SU-DHL-6 (cell line): ENCODE results near the gene TUBB6.

Source experiments
- H2AFZ ChIP-seq: fragments of 200-600 bp; sonication (generic); 2 replicates; pipeline ENCODE4 v1.6.1; 2014; ENCODE audit warnings: low read depth, mild to moderate bottlenecking, moderate library complexity, mixed read lengths, antibody characterized with exemption, low read length; ENCODE audit not compliant: severe bottlenecking
- H3F3A ChIP-seq: fragments of 200-600 bp; shearing (Covaris generic); 2 replicates; pipeline ENCODE4 v1.6.0; 2016; ENCODE audit warnings: antibody characterized with exemption, mild to moderate bottlenecking; ENCODE audit not compliant: insufficient read depth
- H3K27ac ChIP-seq: fragments of 200-600 bp; sonication (generic); 2 replicates; pipeline ENCODE4 v1.5.1; 2016; ENCODE audit warnings: low read depth, mild to moderate bottlenecking, low read length, moderate library complexity, mixed read lengths
- H3K27me3 ChIP-seq: fragments of 200-600 bp; sonication (generic), shearing (Covaris generic); 2 replicates; pipeline ENCODE4 v1.6.0; 2014; ENCODE audit warnings: mild to moderate bottlenecking, low read length
- H3K36me3 ChIP-seq: fragments of 200-600 bp; sonication (generic); 2 replicates; pipeline ENCODE4 v1.6.1; 2014; ENCODE audit warnings: mild to moderate bottlenecking, low read length, mixed read lengths
- H3K4me2 ChIP-seq: fragments of 300-600, 200-600 bp; shearing (Covaris generic), sonication (generic); 2 replicates; pipeline ENCODE4 v1.6.0; 2014; ENCODE audit warnings: low read length, low read depth, mild to moderate bottlenecking; ENCODE audit not compliant: poor library complexity, severe bottlenecking
- H3K4me3 ChIP-seq: fragments of 200-600 bp; sonication (generic); 2 replicates; pipeline ENCODE4 v1.5.1; 2014; ENCODE audit warnings: antibody characterized with exemption, low read length, mild to moderate bottlenecking, mixed read lengths; ENCODE audit not compliant: insufficient read depth, poor library complexity, severe bottlenecking
- H3K79me2 ChIP-seq: fragments of 200-600 bp; sonication (generic); 2 replicates; pipeline ENCODE4 v1.6.1; 2014; ENCODE audit warnings: mild to moderate bottlenecking, low read length, moderate library complexity; ENCODE audit not compliant: insufficient read depth
- H3K9ac ChIP-seq: fragments of 200-600 bp; sonication (generic); 2 replicates; pipeline ENCODE4 v1.7.0; 2014; ENCODE audit warnings: mild to moderate bottlenecking, low read length
- H3K9me2 ChIP-seq: fragments of 200-600 bp; sonication (generic); replicated peaks from 2 replicates; pipeline ENCODE4 v1.6.1; 2014; ENCODE audit warnings: low read length; ENCODE audit not compliant: insufficient read depth
- H3K9me3 ChIP-seq: fragments of 200-600 bp; sonication (generic); 2 replicates; pipeline ENCODE4 v1.6.1; 2014; ENCODE audit warnings: low read length, mixed read lengths; ENCODE audit not compliant: insufficient read depth
- H4K20me1 ChIP-seq: fragments of 200-600 bp; sonication (generic); 2 replicates; pipeline ENCODE4 v1.6.1; 2014; ENCODE audit warnings: low read depth, mild to moderate bottlenecking, antibody characterized with exemption, low read length, moderate library complexity, mixed read lengths
- CTCF ChIP-seq: fragments of 200-600 bp; sonication (generic); IDR thresholded peaks from one replicate; pipeline ENCODE4 v1.5.1; 2017; ENCODE audit warnings: antibody characterized with exemption, mild to moderate bottlenecking, low read length, moderate library complexity; ENCODE audit not compliant: insufficient read depth, poor library complexity, severe bottlenecking
- EZH2phosphoT487 ChIP-seq: fragments of 200-600 bp; sonication (generic), shearing (Covaris generic); conservative IDR thresholded peaks from 2 replicates; pipeline ENCODE4 v1.6.1; 2018; ENCODE audit warnings: mild to moderate bottlenecking, antibody characterized with exemption, low read length, moderate library complexity, mixed read lengths

TUBB6 gene

GRCh38 chr18:12276736-12277554, 31.1 kb upstream of the TUBB6 start:
- no peak overlapping the region for H3K9ac ChIP-seq
- no peak overlapping the region for H3K4me2 ChIP-seq
- no peaks in the 10 kb centered on the region for H3K9me2 ChIP-seq
- H3K9me3 ChIP-seq, result no peaks in the 10 kb centered on the region
- TF ChIP-seq CTCF, result no peak
- no peak for TF ChIP-seq EZH2phosphoT487
- no peak overlapping the region for H3K27ac ChIP-seq
- no peaks in the 10 kb centered on the region for H4K20me1 ChIP-seq
- no peaks in the 10 kb centered on the region for H3K36me3 ChIP-seq
- no peak overlapping the region for H3K4me3 ChIP-seq
- no peak overlapping the region for H2AFZ ChIP-seq
- H3F3A ChIP-seq, result no peaks in the 10 kb centered on the region
- H3K27me3 ChIP-seq, result no peaks in the 10 kb centered on the region
- no peaks in the 10 kb centered on the region for H3K79me2 ChIP-seq

DNA sequence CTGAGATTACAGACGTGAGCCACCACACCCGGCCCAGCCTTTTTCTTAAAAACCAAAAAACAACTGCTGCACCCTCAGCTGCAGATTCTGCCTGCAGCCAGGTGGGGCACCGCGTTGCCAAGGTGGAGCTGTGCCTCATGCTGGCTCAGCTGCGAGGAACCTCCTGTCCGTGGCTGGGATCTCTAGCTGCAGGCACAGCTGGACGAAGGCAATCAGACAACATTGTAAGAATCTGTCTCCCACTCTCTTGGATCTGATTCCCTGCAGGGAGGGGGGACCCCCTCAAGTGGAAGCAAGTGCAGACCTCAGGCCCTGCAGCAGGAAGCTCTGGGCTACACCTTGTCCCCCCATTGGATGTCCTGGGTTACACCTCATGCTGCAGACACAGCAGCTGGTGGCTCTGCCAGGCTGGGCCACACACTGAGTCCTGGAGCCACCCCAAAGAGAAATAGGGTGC, 29.8 kb upstream of the TUBB6 start:
- H3K4me2 ChIP-seq, result no peak overlapping the region
- no peak overlapping the region for H3K9ac ChIP-seq
- no peaks in the 10 kb centered on the region for H3K9me2 ChIP-seq
- no peak overlapping the region for H2AFZ ChIP-seq
- H3K27ac ChIP-seq, result no peak overlapping the region
- H3F3A ChIP-seq, result no peaks in the 10 kb centered on the region
- TF ChIP-seq EZH2phosphoT487 (no peak), CTCF (no peak)
- H3K4me3 ChIP-seq, result no peak overlapping the region
- H3K79me2 ChIP-seq, result no peaks in the 10 kb centered on the region
- H3K9me3 ChIP-seq, result no peaks in the 10 kb centered on the region
- H4K20me1 ChIP-seq, result no peaks in the 10 kb centered on the region
- H3K36me3 ChIP-seq, result no peaks in the 10 kb centered on the region
- H3K27me3 ChIP-seq, result no peaks in the 10 kb centered on the region

- Histone ChIP-seq H3K9ac (no peak overlapping the region), H4K20me1 (no peaks in the 10 kb centered on the region), H3F3A (no peaks in the 10 kb centered on the region), H3K4me2 (no peak overlapping the region), H3K9me3 (no peaks in the 10 kb centered on the region), H3K79me2 (no peaks in the 10 kb centered on the region), H3K4me3 (no peak overlapping the region), H3K27ac (no peak overlapping the region), H3K36me3 (no peaks in the 10 kb centered on the region), H3K9me2 (no peaks in the 10 kb centered on the region), H3K27me3 (no peaks in the 10 kb centered on the region), H2AFZ (no peak overlapping the region)
- TF ChIP-seq EZH2phosphoT487 (no peak), CTCF (no peak)
Observed at GRCh38 chr18:12278741-12279682, 29.0 kb upstream of the TUBB6 start.
